Stimulated activated CD4-positive, alpha-beta T cell treated with anti-CD3 and anti-CD28 coated beads, Interleukin-15, amount 100 ng/mL, for 1 hour (primary cell): Measurements from ENCODE around the gene VPS18.

Experiments
- DNase-seq, 2 donors: peaks; one replicate each; pipeline ENCODE4 v3.0.0-alpha.2; 2020; ENCODE audit warnings: low read depth in 1 of 2, low spot score in 1 of 2

VPS18 gene

DNA sequence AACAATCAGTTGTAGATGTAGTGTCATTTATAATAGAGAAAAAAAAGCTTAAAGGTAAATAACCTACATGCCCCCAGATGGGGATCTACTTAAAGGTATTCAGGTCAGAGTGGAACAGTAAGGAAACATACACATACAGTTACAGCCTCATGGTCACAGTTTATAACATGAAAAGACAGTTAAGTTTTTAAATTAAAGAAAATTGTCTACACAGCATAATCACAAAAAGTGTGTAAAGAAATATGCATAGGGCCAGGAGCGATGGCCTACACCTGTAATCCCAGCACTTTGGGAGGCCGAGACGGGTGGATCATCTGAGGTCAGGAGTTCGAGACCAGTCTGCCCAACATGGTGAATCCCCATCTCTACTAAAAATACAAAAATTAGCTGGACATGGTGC lies 27.1 kb upstream of the VPS18 start:
- DNase-seq = no peak

DNA sequence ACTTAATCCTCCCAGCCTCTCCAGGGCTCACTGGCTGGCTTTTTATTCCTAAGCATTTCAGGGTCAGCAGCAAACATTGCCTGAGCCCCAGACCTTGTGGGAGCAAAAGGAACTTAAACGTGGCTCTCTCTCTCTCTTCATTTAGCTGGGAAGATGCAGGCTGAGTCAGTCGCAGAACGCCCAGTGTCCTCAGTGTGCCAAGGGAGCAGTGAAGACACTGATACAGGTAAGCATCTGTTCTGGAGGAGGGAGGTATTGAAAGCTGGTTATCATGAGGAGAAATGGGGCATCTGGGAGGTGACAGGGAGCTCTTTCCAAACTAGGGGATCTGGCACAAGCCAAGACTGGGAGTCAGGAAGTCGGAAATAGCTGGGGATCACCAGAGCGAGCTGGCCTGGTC lies 24.6 kb upstream of the VPS18 start:
- no peak for DNase-seq

DNA sequence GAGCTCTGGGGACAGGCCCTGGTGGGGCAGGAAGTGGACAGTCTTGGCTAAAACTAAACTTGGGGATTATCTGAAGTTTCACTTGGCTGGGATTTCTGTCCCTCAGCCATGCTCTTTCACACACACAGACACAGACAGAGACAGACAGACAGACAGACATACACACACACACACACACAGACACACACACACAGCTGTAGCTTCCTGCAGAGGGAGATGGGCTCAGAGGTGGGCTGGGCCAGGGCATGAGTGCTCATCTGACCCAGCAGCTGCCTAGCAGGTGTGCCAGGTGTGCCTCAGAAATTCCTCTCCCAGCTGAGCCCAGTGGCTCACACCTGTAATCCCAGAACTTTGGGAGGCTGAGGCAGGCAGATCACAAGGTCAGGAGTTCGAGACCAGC lies 23.5 kb upstream of the VPS18 start:
- DNase-seq = no peak

DNA sequence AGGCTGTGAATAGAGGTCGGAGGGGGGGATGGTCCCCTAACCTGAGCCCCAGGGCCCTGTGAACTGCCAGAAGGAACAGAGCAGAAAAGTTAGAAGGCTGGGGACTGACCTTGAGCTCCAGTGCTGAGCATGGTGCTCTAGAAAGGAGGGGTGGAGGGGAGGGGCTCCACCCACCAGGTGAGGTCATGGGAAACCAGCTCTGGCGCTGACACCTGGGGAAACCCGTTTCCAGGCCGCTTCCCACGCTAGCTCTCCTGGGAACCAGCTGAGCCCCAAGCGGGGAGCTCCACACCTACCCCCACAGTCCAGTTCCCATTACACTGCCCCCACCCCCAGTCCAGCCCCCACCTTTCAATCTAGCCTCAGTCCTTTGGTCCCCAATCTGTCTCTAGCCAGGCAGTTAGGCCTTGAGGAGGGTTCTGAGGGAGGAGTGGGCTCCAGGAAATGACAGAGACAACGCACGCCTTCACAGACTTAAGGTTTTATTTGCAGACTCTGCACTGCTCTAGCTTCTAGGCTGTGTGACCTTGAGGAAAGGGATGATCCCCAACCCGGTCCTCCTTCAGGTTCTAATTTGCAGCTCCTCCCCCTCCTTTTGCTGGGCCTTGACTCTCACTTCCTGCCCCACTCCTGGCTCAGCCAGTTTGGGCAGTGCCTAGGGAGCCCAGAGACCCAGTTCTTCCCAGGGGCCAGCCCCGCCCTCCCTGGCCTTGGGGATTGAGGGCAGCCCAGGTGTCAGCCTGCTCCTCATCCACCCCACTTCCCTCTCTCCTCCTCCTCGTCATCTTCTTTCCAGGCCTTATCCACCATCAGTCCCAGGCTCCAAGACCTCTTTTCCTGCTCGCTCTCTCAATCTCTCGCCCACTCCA lies 22.3 kb upstream of the VPS18 start:
- DNase-seq = no peak

DNA sequence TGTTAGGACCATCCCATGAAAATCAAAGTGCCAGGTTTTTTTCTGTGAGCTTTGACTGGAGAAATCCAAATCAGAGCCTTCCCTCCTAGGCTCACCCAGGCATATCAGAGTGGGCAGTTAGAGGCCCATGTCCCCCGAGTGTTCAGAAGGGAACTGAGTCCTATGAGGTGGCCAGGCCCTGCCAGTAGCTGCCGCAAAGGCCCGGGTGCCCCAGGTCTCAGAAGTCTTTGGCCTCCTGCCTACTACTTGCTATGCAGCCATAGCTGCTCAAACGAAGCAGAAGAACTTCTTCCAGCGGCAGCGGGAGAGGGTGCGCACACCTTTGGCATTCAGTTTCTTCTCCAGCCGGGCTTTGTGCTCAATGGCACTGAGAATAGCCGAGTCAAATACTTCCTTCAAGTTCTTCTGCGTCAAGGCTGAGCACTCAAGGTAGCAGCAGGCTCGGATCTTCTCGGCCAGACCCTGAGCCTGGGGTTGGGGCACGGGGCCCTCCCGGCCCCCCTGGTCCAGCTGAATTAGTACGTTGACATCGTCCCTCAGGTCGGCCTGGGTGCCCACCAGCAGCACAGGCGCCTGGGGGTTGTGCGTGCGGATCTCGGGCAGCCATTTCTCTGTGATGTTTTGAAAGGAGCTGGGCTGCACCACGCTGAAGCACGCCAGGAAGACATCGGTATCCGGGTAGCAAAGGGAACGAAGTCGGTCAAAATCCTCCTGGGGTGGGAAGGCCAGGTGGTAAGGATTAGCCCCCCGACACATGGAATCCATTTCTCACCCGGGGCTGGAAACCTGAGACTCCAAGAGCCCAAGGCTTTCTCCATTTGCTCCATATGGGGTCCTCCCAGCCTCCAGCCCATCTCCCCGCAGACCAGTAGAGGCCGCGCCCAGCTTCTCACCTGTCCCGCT lies 21.2 kb upstream of the VPS18 start:
- no peak for DNase-seq

DNA sequence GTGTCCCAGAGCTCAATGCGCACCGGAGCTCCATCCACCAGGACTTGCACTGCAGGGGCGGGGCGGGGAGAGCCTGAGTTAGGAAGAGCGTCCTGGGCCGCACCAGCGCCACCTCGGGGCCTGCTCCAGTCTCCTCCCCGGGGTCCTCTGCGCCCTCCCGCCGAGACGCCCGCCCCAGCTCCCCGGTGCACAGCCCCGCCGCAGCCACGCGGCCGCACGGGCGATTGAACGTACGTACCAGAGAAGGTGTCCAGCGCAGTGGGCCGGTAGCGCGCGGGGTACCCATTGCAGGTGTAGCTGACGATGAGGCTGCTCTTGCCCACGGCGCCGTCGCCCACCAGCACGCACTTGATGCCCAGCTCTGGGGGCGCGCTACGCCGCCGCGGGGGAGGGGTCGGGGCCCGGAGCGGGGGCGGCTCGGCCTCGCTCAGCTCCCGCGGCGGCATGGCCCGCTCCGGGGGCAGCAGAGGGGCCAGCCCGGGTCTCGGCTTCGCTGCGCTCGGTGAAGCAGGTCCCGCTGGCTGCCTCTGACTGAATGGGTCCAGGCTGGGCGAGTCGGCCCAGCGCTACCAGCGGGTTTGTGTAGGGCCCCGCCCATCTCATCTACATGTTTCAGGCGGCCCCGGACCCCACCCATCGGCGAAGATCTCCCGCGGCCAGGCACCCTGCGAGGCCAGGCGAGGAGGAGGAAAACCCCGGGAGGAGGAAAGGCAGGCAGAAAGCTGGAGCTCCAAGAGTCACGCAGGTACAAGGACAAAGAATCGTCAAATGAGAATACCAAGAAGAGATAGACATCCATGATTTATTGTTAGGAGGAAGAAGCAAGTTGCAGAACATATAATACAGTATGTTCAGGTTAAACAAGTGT lies 20.3 kb upstream of the VPS18 start, which contains the start of gene RHOV:
TSS of gene RHOV (minus strand) at position 541 of the 868 bp plus-strand sequence. CDS start at position 446, 95 bp downstream.
- peak in 1 of 2 donors; percentile 35 for DNase-seq

DNA sequence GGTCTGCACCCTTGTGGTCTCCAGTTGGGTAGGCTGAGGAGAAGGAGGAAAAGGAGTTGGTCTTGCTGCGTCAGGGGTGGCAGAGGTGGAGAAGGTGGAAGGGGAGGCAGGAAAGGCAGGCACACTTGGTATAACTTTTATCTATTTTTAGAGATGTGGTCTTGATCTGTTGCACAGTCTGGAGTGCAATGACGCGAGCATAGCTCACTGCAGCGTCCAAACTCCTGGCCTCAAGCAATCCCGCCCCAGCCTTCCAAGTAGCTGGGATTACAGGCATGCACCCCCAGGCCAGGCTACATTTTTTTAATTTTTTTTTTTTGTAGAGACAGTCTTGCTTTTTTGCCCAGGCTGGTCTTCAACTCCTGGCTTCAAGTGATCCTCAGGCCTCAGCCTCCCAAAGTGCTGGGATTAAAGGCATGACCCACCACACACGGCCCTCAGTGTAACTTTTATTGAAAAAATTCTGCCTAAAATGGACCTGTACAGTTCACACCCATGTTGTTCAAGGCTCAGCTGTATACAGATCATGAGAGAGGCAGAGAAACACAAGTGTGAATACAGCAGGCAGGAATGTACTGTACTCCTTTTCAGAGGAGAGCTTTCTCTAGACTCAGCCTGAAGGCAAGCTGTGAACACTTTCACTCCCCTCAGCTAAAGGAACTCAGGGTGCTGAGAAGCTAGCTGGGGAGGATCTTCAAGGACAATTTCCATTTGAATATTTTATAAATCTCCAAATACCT lies 18.1 kb upstream of the VPS18 start:
- DNase-seq = no peak

DNA sequence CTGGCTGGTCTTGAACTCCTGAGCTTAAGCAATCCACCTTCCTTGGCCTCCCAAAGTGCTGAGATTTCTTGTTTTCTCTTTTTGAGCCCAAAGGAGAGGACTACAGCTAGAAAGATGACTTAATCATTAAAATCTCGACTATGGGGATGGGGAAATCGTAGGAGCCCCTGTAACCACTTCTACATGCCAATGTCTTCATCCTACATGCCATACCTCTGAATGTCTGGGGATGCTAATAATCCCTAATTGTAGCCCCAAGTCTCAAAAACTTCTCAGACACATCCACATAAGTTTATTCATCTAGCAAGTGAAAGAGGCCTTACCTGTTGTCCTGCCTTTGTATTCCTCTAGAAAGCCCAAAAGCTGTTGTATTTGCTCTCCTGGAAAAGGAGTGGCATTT lies 16.6 kb upstream of the VPS18 start:
- no peak for DNase-seq

DNA sequence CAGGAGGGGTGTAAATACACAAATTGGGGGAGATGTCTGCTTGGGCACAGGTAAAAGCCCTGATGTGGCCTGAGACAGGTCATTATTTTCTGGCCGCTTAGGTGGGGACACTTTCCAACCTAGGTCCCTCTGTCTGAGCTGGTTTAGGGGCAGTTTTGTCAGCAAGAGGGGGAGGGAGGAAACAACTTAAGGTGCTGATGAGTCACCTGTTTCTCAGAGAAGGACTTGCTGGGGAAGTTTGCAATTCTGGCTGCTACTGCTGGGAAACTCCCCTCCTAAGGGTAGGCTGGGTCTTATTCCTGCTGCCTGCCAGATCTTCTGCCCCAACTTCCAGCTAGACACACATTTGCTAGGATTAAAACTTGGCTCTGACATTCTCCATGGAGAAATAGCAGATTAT lies 15.5 kb upstream of the VPS18 start:
- no peak for DNase-seq

DNA sequence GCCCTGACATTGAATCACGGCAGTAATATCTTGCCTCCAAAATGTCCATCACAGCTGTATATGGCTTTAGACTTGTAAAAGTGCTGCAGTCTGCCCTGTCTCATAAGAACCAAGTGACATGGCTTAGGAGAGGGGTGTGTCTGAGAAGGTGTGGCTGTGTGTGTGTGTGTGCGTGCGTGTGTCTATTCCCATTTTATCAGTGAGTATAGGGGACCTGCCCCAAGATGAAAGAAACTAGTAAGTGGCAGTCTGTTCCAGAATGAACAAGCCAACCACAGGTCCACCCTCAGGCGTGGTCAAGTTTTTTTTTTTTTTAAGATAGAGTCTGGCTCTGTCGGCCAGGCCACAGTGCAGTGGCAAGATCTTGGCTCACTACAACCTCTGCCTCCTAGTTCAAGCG lies 14.6 kb upstream of the VPS18 start:
- DNase-seq = no peak

DNA sequence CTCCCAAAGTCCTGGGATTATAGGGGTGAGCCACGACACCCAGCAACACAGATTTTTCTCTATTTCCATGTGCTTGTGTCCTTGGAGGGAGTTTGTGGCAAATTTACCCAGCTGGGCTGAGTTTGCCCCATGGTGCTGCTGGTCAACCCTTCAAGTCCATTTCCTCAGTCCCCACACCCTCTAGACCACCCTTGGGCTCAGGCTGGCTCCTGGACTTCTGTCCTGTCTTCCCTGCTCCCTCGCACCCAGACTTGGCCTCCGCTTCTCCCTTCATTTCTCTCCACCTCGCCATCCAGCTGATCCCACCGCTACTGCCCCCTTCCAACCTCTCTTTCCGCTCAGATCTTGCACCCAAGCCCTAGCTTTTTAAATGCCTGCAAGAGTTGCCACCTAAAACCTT lies 12.9 kb upstream of the VPS18 start:
- DNase-seq = no peak

DNA sequence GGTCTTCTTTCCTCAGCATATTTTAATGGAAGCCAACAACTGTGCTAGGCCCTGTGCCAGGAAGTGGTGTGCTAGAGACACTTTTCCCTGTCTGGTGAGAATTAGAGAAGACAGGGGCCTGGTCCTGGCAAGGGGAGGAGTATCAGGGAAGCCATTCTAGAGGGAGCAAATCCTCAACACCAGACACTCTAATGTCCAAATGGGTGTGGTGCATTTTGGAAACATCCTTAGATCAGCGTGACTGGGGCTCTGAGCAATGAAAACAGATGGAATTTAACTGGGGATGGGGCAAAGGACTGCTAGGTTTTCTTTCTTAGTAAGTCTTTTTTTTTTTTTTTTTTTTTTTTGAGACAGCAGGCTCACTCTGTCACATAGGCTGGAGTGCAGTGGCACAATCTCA lies 7.7 kb upstream of the VPS18 start:
- DNase-seq = no peak

DNA sequence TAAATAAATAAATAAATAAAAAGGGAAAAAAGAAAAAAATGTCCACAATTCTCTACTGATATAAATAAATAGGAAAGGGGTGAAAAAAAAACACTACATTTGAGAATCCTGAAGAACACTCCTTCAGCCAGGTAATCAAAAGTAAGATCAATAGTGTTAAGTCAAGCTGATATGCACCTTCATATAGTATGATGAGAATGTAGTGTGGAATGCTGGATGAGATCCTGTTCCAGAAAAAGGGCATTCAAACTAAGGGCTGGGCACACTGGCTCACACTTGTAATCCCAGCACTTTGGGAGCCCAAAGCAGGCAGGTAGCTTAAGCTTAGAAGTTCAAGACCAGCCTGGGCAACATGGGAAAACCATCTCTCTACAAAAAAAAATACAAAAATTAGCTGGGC lies 5.1 kb upstream of the VPS18 start:
- DNase-seq = no peak

DNA sequence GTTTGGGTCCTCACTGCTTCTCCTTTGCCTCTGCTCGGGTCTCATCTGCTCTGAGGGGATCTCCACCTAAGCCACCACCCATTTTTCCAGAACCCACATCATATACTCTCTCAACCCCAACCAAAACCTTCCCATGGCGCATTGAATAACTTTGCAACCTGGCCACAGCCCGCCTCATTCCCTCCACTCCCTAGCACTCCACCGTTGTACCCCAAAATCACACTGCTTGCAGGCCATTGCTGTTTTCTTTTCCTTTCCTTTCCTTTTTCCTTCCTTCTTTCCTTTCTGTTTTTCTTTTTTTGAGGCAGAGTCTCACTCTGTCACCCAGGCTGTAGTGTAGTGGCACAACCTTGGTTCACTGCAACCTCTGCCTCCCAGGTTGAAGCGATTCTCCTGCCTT lies 3.1 kb upstream of the VPS18 start:
- no peak for DNase-seq

DNA sequence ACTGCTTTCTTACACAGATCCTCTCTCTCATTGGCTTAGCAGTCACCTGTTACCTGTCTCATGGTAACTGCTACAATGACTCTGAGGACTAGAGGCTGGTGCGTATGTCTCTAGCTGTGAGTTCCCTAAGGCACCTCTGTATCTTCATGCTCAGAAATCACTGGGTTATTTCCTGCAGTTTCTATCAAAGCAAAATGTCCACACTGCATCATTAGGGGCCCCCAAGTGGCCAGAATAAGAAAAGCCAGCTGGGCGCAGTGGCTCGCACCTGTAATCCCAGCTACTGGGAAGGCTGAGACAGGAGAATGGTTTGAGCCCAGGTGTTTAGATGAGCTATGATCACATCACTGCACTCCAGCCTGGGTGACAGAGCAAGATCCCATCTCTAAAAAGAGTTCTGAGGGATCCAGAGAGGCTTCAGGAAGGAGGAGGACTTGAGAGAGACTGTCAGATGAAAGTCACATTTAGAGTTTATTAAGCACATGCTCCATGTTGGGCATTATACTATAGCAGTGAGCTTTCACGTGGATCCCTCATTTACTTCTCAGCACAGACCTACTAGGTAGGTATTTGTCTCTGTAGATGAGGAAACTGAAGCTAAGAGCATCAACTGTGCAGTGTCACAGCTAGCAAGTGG lies 2.3 kb upstream of the VPS18 start:
- no peak for DNase-seq

DNA sequence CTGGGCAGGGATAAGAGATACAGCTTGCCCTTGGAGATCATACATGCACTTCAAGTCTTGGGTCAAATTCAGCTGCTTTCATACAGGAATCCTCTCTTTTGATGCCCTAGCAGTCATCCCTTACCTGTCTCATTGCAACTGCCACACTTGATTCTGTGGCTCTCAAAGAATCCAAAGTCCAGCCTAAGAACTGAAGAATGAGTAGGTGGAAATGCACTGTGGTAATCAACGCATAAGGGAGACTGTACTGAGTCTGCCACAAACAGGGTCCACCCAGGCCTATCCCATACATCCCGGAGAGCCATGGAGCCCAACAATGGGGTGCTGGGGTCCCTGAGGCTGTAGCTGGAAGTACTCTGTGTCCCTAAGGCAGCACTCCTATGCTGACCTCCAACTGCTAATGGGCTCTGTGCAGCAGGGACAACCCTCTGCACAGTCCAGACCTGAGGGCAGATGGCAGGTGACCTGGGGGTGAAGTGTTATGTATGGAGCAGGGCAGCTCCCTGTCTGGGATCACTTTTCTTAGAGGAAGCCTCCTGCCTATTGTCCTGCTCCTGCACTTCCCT lies 1.7 kb upstream of the VPS18 start:
- DNase-seq = no peak

DNA sequence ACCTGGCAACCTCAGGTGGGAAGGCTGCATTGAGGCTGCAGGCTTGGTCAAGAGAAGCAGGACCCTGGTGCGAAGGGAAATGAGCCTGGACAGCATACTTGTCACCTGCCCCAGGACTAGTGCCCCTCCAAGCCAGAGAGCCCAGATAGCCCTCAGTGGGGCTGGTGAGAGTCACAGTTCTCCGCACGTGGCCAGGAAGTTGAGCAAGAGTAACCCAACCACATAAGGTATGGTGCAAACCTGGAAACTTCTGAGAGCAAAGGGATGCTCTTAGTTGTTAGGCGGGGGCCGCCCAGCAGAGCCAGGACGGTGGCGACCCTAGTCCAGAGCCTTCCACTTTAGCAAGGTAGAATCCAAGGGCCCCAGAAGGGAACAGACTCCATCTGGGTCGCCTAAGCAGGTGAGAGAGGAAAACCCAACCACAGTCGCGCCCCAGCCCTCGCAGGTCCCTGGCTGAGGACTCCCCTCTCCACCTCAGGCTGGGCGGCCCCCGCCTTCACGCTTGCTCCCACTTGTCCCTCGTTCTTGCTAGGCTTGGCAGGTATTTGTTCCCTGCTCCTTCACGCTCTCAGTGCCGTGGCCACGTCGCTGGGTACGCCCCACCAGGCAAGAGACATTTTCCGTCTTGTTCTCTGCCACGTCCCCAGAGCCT lies 1.1 kb upstream of the VPS18 start:
- DNase-seq = no peak

DNA sequence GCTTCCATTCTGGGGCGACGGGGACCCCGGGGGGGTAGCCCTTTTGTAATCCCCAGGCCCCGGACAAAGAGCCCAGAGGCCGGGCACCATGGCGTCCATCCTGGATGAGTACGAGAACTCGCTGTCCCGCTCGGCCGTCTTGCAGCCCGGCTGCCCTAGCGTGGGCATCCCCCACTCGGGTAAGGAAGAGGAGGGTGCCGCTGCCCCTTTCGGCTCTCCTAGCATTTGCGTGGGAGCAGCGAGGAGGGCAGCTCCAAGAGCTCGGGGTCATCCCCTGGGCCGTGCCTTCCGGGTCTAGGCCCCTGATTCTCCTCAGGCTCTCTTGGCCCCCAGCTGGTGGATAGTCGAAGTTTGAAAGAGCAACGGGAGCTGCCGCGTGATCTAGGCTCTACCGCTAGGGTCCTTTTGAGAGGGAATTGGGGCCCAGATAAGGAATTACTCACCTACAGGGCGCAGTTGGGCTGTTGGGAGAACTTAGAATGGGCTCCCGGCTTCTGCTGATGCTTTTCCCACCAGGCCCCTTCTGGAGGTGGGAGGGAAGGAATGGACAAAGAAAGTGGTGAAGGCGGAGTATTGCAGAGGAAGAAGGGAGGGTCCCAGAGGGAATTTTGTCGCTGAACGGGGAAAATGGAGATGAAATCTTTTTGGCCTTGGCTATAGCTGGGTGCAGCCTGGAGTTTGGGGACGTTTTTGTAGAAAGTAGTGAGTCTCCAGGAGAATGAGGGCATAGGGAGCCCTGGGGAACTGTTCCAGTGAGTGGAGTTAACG lies 615 bp downstream of the VPS18 start:
- peak in 1 of 2 donors; percentile 23 for DNase-seq
